SU-DHL-6 (cell line): ENCODE results near the gene UQCC2.
A peak's percentile ranks its signal among the peaks of the same experiment; 100 is the strongest.

ENCODE experiments used
- H2AFZ ChIP-seq: fragments of 200-600 bp; sonication (generic); 2 replicates; pipeline ENCODE4 v1.6.1; 2014; ENCODE audit warnings: low read depth, mild to moderate bottlenecking, moderate library complexity, mixed read lengths, antibody characterized with exemption, low read length; ENCODE audit not compliant: severe bottlenecking
- H3F3A ChIP-seq: fragments of 200-600 bp; shearing (Covaris generic); 2 replicates; pipeline ENCODE4 v1.6.0; 2016; ENCODE audit warnings: antibody characterized with exemption, mild to moderate bottlenecking; ENCODE audit not compliant: insufficient read depth
- H3K27ac ChIP-seq: fragments of 200-600 bp; sonication (generic); 2 replicates; pipeline ENCODE4 v1.5.1; 2016; ENCODE audit warnings: low read depth, mild to moderate bottlenecking, low read length, moderate library complexity, mixed read lengths
- H3K27me3 ChIP-seq: fragments of 200-600 bp; sonication (generic), shearing (Covaris generic); 2 replicates; pipeline ENCODE4 v1.6.0; 2014; ENCODE audit warnings: mild to moderate bottlenecking, low read length
- H3K36me3 ChIP-seq: fragments of 200-600 bp; sonication (generic); 2 replicates; pipeline ENCODE4 v1.6.1; 2014; ENCODE audit warnings: mild to moderate bottlenecking, low read length, mixed read lengths
- H3K4me2 ChIP-seq: fragments of 300-600, 200-600 bp; shearing (Covaris generic), sonication (generic); 2 replicates; pipeline ENCODE4 v1.6.0; 2014; ENCODE audit warnings: low read length, low read depth, mild to moderate bottlenecking; ENCODE audit not compliant: poor library complexity, severe bottlenecking
- H3K4me3 ChIP-seq: fragments of 200-600 bp; sonication (generic); 2 replicates; pipeline ENCODE4 v1.5.1; 2014; ENCODE audit warnings: antibody characterized with exemption, low read length, mild to moderate bottlenecking, mixed read lengths; ENCODE audit not compliant: insufficient read depth, poor library complexity, severe bottlenecking
- H3K79me2 ChIP-seq: fragments of 200-600 bp; sonication (generic); 2 replicates; pipeline ENCODE4 v1.6.1; 2014; ENCODE audit warnings: mild to moderate bottlenecking, low read length, moderate library complexity; ENCODE audit not compliant: insufficient read depth
- H3K9ac ChIP-seq: fragments of 200-600 bp; sonication (generic); 2 replicates; pipeline ENCODE4 v1.7.0; 2014; ENCODE audit warnings: mild to moderate bottlenecking, low read length
- H3K9me2 ChIP-seq: fragments of 200-600 bp; sonication (generic); replicated peaks from 2 replicates; pipeline ENCODE4 v1.6.1; 2014; ENCODE audit warnings: low read length; ENCODE audit not compliant: insufficient read depth
- H3K9me3 ChIP-seq: fragments of 200-600 bp; sonication (generic); 2 replicates; pipeline ENCODE4 v1.6.1; 2014; ENCODE audit warnings: low read length, mixed read lengths; ENCODE audit not compliant: insufficient read depth
- H4K20me1 ChIP-seq: fragments of 200-600 bp; sonication (generic); 2 replicates; pipeline ENCODE4 v1.6.1; 2014; ENCODE audit warnings: low read depth, mild to moderate bottlenecking, antibody characterized with exemption, low read length, moderate library complexity, mixed read lengths
- CTCF ChIP-seq: fragments of 200-600 bp; sonication (generic); IDR thresholded peaks from one replicate; pipeline ENCODE4 v1.5.1; 2017; ENCODE audit warnings: antibody characterized with exemption, mild to moderate bottlenecking, low read length, moderate library complexity; ENCODE audit not compliant: insufficient read depth, poor library complexity, severe bottlenecking
- EZH2phosphoT487 ChIP-seq: fragments of 200-600 bp; sonication (generic), shearing (Covaris generic); conservative IDR thresholded peaks from 2 replicates; pipeline ENCODE4 v1.6.1; 2018; ENCODE audit warnings: mild to moderate bottlenecking, antibody characterized with exemption, low read length, moderate library complexity, mixed read lengths

UQCC2 gene

GRCh38 chr6:33704215-33705066 is 7.1 kb downstream of the UQCC2 start:
- no peak for TF ChIP-seq CTCF
- TF ChIP-seq EZH2phosphoT487: no peak
- H3K4me3 ChIP-seq: no peak overlapping the region
- H4K20me1 ChIP-seq: no peaks in the 10 kb centered on the region
- no peaks in the 10 kb centered on the region for H3K9me3 ChIP-seq
- H3K27ac ChIP-seq: no peak overlapping the region
- H3K9ac ChIP-seq: no peak overlapping the region
- H3K4me2 ChIP-seq: no peak overlapping the region
- no peak overlapping the region for H2AFZ ChIP-seq
- H3K79me2 ChIP-seq: peaks cover 11% of the 10 kb centered on the region
- peaks cover 18% of the 10 kb centered on the region for H3F3A ChIP-seq
- no peaks in the 10 kb centered on the region for H3K27me3 ChIP-seq
- peaks cover 11% of the 10 kb centered on the region; the same call in 1 of the 2 replicates for H3K36me3 ChIP-seq
- no peaks in the 10 kb centered on the region for H3K9me2 ChIP-seq

DNA sequence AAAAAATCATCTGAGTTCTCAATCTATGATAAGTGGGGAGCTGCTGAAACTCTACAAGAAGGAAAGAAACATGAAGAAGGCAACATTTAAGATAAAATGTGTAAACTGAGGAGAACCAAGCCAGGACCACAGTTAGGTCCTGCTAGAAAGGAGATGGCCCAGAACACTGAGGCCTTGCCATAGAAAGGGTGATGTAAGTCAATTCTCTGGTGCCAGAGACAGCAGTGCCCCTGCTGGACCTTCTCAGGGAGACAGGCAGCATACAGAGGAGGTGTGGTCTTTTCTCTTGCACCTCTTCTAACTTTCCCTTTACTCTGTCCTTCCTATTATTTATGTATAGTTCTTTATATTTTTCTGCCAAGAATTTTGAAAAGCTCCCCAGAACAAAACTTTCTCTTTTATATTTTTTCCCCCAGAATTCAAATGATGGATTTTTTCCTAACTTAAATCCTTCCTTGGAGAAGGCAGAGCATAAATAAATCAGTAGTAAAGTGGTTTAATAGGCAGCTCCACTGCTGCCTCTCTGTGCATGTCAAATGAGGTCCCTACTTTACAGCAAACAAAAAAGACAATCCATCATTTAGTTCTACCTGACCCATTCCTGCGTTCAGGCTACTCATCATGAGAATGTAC is 9.0 kb downstream of the UQCC2 start:
- no peak overlapping the region for H3K4me3 ChIP-seq
- H3K9me2 ChIP-seq: no peaks in the 10 kb centered on the region
- no peaks in the 10 kb centered on the region for H4K20me1 ChIP-seq
- H3K27ac ChIP-seq: no peak overlapping the region
- no peak overlapping the region for H3K9ac ChIP-seq
- TF ChIP-seq CTCF (peak; percentile 11), EZH2phosphoT487 (no peak)
- no peaks in the 10 kb centered on the region for H3K27me3 ChIP-seq
- peaks cover 28% of the 10 kb centered on the region for H3F3A ChIP-seq
- H3K36me3 ChIP-seq: peaks cover 3% of the 10 kb centered on the region; the same call in 1 of the 2 replicates
- H3K79me2 ChIP-seq: 0 out of 2 replicates have a peak, but pooled peaks cover 4% of the 10 kb centered on the region
- H3K4me2 ChIP-seq: no peak overlapping the region
- H2AFZ ChIP-seq: no peak overlapping the region
- no peaks in the 10 kb centered on the region for H3K9me3 ChIP-seq

GRCh38 chr6:33700391-33701050 is 11.0 kb downstream of the UQCC2 start:
- Histone ChIP-seq H3K9me2 (no peaks in the 10 kb centered on the region), H3F3A (peaks cover 23% of the 10 kb centered on the region), H3K79me2 (no peaks in the 10 kb centered on the region), H2AFZ (no peak overlapping the region), H4K20me1 (no peaks in the 10 kb centered on the region), H3K9me3 (no peaks in the 10 kb centered on the region), H3K4me2 (no peak overlapping the region), H3K4me3 (no peak overlapping the region), H3K27ac (no peak overlapping the region), H3K27me3 (no peaks in the 10 kb centered on the region), H3K36me3 (peaks cover 3% of the 10 kb centered on the region; the same call in 1 of the 2 replicates), H3K9ac (no peak overlapping the region)
- TF ChIP-seq EZH2phosphoT487 (no peak), CTCF (peak; percentile 94)
